GM08714 (cell line): Measurements from ENCODE around the gene PTBP1.
A peak's percentile ranks its signal among the peaks of the same experiment; 100 is the strongest.

Experiments used
- H3K4me3 ChIP-seq: fragments of 200-500 bp; sonication (Bioruptor generic); 2 replicates; pipeline ENCODE4 v1.5.1; 2014; ENCODE audit warnings: mild to moderate bottlenecking, low read length, inconsistent platforms
- ZNF274 ChIP-seq: IDR thresholded peaks from 2 replicates; pipeline ENCODE4 v1.6.1; 2012; ENCODE audit warnings: mild to moderate bottlenecking, low read depth, low read length

Gene PTBP1

DNA sequence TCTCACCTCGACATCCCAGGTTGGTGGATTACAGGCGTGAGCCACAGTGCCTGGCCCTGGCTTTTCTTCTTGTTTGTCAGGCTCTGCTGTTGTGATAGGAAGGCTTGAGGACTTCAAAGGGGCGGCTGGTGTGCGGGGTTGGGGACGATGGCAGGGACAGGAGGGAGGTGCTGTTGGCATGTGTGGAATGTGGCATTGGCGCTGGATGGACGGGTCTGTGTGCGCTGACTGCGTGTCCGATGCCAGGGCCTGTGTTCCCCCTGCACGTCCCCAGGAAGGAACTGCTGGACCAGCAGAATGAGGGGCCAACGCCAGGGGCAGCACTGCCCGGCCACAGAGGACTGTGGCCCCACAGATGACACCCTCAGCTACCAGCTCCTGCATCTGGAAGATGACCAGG is 12.7 kb upstream of the PTBP1 start:
- H3K4me3 ChIP-seq, result no peak overlapping the region
- TF ChIP-seq ZNF274, result no peak

DNA sequence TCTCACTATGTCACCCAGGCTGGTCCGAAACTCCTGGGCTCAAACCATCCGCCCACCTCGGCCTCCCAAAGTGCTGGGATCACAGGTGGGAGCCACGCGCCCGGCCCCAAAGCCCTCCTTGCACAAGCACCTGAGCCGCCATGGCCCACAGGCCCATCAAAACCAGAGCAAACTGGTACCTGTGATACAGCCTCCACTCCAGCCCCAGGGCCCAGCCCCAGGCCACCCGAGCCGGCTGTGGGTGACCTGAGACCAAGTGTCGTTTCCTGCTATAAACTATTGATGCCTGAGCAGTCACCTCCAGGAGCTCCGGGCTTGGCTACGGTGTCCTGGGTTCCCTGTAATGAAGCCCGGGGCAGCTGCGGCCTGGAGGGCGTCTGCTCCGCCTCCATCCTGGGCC is 9.7 kb upstream of the PTBP1 start:
- TF ChIP-seq ZNF274, result no peak

DNA sequence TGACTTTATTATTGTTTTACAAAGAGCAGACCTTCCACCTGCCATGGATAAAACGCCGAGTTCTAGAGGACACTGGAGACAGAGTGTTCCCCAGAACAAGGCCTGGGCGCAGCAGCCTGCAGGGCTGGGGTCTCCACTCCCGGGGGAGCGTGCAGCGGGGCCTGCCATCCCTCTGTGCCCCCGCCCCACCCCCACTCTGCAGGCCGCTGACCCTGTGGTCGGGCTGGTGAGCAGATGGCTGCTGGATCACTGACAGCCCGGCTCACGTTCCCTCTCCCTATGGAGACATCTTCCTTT is 8.6 kb upstream of the PTBP1 start:
- no peak overlapping the region for H3K4me3 ChIP-seq
- no peak for TF ChIP-seq ZNF274

More for the DNA sequence above, 9.7 kb upstream of the PTBP1 start:
- H3K4me3 ChIP-seq, result no peak overlapping the region

DNA sequence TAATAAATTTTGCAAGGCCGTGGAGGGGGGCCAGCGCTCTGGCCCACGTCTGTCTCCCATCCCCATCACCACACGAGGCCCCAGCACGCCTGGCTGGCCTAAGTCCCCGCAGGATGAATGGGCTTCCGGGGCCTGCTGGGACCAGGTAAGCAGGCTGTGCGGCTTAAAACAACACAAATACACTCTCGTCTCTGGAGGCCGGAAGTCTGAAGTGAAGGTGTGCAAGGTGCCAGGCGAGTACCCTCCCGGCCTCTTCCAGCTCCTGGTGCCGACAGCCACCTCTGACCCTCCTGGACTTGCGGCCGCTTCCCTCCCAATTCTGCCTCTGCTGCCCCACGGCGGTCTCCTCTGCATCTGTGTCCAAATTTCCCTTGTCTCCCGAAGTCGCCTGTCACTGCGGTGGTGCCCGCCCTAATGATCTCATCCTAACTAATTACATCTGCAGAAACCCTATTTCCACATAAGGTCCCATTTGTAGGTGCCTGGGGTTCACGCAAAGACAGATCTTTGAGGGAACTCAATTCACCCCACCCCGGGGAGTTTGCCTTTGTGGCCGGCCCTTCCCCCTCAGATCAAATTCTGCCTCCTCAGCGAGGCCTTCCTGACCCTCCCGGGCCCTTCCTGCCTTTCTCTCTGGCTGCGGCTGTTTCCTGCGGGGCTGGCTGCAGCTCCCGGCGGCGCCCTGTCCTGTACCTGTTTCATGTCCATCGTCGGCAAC is 8.1 kb upstream of the PTBP1 start:
- H3K4me3 ChIP-seq, result no peak overlapping the region
- no peak for TF ChIP-seq ZNF274

DNA sequence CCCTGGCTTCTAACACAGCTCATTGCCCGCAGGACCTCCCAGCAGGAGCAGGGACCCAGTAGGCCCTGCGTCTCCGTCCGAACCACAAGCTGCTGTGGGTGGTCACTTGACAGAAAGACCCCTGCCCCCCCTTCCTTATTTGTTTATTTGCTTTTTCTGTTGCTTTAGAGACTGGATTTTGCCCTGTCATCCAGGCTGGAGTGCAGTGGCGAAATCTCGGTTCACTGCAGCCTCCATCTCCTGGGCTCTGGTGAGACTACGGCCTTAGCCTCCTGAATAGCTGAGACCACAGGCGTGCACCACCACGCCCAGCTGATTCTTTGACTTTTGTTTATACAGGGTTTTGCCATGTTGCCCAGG is 7.6 kb upstream of the PTBP1 start:
- H3K4me3 ChIP-seq, result no peak overlapping the region
- no peak for TF ChIP-seq ZNF274

DNA sequence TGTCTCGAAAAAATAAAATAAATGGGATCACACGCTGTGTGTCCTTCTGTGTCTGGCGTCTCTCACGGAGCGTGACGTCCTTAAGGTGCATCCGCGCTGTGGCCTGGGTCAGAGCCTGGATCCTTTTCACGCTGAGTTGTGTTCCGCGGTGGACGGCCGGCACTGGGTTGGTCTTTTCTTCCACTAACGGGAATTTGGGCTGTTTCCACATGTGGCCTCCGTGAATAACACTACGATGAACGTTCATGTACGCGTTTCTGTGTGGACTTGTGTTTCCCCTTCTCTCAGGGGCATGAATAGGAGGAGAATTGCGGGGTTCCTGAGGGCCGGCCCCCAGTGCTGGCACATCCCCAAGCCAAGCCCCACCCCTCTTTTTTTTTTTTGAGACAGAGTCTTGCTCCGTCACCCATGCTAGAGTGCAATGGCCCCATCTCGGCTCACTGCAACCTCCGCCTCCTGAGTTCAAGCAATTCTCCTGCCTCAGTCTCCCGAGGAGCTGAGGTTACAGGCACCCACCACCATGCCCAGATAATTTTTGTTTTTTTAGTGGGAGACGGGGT is 6.2 kb upstream of the PTBP1 start:
- no peak for TF ChIP-seq ZNF274
- H3K4me3 ChIP-seq, result no peak overlapping the region

DNA sequence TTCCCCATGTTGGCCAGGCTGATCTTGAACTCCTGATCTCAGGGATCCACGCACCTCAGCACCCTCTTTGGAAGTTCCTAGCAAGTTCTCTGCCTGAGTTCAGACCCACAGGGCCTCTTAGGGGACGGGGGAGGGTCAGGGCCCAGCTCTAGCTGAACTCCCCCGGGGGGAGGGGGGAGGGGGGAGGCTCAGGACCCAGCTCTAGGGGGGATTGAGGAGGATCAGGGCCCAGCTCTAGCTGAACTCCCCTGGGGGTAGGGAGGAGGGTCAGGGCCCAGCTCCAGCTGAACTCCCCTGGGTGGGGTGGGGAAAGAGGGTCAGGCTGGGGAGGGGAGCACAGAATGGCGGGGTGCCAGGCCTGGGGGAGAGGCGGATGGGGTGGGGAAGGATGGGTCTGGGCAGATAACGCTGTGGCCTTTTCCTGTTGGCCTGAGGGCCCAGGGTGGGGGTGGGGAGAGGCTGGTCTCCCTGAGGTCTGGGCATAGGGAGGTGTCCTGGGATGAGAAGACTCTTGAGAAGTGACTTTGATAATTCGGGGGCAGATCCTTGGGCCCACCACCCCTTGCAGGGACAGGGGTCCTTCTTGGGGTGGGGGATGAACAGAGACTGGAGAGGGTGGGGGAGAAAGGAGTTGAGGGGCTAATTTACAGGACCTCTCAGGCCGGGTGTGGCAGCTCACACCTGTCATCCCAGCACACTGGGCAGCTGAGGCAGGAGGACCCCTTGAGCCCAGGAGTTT is 5.5 kb upstream of the PTBP1 start:
- TF ChIP-seq ZNF274, result no peak
- H3K4me3 ChIP-seq, result no peak overlapping the region

DNA sequence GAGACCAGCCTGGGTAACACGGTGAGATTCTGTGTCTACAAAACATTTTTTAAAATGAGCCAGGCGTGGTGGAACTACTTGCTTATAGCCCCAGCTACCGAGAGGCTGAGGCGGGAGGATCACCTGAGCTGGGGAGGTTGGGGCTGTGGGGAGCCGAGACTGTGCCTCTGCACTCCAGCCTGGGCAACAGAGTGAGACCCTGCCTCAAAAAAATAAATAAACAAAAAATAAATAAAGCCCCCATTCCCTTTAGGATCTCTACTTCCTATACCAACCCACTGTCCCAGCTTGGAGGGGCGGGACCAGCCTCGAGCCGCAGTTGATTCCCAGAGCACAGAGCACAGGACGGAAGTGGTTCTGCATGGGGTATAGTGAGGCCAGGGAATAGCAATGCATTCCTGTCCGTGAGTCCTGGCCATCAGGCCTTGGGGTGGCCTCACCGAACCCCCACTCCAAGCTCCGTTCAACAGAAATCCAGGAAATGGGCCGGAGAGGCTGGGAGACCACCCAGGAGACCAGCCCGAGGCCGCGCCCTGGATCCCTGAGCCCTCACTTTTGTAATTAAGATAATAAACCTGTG is 4.9 kb upstream of the PTBP1 start:
- H3K4me3 ChIP-seq, result no peak overlapping the region
- no peak for TF ChIP-seq ZNF274

DNA sequence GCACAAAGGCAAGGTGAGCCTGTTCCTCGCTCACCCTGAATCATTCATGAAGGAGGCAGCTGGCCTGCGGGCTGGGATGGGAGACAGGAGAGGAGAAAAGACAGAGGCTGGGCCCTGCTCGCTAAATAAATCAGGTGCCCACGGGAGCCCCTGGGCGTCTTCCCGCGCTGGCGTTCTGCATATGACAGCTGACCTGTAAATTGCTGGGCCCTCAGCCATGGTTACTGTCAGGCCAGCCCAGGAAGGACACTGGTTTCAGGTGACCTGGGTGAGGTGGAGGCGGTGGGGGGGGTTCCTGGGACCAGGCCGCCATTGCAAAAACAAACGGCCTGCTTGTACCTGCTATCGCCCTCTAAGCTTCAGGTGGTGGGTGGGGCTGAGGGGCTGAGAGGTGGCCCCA is 3.4 kb upstream of the PTBP1 start:
- no peak overlapping the region for H3K4me3 ChIP-seq
- no peak for TF ChIP-seq ZNF274

DNA sequence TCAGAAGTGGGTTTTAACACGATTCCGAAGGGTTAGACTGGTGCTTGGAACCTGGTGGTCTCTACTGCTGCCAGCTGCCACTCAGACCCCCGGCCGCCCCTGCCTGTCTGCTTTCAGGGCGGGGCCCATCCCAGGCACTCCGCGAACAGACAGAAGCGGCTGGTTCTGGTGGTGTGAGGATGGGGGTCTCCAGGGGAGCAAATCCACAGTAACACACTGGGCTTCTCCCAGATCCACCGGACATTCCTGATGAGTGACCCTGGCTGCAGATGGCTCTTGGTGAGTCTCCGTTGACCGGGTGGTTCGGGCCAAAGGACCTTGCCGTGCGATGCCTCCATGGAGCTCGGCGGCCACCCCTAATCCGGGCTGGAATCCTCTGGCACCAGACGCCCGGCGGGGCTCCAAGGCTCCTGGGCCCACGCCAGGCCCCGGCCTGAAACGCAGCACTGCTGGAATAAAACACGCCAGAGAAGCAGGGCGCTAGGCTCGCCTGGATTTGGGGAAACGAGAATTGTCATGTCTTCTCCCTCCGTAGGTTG is 2.1 kb upstream of the PTBP1 start:
- H3K4me3 ChIP-seq, result no peak overlapping the region
- no peak for TF ChIP-seq ZNF274

DNA sequence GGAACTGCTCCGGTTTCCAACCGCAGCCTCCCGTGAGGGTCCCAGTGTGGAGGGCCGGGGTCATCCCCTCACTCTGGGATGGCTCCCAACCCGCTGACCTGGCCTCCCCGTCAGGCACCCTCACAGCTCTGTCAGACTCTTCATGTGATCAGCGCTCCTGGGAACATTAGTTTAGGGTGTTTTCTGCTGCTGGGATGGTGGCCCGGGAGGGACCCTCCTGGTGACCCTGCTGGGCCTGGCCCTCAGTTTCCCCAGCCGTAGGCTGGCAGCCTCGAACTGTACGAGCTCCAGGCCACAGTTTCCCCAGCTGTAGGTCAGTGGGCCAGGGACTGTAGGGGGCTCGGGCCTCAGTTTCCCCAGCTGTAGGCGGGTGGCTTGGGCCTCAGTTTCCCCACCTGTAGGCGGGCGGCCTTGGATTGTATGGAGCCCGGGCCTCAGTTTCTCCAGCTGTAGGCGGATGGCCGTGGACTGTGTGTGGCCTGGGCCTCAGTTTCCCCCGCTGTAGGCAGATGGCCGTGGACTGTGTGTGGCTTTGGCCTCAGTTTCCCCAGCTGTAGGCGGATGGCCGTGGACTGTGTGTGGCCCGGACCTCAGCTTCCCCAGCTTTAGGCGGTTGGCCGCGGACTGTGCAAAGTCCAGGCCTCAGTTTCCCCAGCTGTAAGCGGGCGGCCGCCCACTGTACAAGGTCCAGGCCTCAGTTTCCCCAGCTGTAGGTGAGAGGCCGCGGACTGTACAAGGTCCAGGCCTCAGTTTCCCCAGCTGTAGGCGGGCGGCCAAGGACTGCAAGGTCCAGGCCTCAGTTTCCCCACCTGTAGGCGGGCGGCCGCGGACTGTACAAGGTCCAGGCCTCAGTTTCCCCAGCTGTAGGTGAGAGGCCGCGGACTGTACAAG is 1.3 kb upstream of the PTBP1 start:
- H3K4me3 ChIP-seq, result peak overlapping the region; percentile 67; the same call in 1 of the 2 replicates

DNA sequence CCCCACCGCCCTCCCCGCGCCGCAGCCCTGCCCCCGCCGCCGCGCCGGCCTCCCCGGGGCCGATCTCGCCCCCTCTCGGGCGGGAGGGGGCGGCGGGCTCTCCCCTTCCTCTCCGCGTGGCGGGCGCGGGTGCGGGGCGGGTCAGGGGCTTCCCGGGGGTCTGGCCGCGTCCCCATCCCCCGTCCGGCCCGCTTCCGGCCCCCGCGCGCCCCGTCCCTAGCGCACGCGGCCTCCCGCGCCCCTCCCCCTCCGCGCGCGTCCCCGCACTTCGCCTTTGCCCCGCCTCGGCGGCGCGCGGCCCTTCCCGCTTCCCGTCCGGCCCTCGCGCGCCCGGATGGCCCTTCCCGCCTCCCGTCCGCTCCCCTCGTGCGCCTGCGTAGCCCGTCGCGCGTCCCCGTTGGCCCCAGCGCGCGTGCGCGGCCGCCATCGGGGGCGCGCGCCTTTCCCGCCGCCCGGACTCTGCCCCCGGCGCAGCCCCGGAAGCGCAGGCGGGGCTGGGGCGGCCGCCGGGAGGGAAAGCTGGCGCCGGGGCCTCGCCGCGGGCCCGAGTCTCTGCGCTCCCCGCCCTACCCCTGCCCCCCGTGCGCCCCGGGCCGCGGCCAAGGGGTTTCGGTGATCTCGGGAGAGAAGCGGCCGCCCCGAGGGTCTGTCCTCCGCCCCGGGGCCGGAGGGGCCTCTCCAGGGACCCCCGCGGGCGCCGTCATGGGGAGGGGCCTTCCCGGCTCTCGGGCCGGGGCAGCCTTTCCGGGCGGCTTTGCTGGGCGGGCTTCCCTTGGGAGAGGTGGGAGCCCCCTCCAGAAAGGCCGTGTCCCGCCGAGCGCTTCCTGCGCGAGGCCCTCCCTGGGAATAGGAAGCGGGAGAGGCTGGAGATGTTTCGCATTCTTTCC is 519 bp downstream of the PTBP1 start:
- TF ChIP-seq ZNF274, result no peak

More for the DNA sequence above, 1.3 kb upstream of the PTBP1 start:
- TF ChIP-seq ZNF274, result no peak

DNA sequence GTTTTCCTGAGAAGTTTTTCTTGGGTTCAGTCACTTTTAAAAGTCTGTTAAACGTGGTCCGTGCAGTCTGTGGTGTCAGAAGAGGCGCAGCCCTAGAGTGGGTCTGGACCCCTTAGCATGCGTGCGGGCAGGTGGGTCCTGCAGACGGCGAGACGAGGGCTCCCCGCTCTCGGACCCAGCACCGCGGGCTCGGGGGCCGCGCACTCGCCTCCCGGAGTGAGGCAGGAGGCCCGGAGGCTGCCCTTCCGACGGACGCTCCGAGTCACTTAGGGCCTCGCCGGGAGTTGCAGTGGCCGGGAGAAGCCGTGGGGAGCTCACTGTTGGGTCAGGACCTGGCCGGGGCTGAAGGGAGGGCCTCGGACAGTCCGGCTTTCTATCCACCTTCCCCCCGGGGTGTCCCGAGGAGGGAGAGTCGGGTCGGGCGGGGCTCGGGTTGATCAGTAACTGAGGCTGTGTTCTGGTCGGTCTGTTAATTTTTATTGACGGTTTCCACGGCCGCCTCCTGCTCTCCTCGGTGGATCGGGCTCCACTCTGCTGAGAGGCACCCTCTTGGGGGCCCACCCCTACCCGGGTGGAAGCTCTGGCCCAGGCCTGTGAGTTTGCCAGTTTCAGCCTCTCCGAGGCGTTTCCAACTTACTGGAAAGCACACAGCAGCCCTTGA is 1.3 kb downstream of the PTBP1 start:
- peak overlapping the region; percentile 90 for H3K4me3 ChIP-seq
- TF ChIP-seq ZNF274, result no peak

More for the DNA sequence above, 519 bp downstream of the PTBP1 start:
- peak overlapping the region; percentile 90 for H3K4me3 ChIP-seq
